Measurements from ENCODE around the gene ANO8. TPM values are rescaled to one million over a fixed set of nuclear protein-coding genes. Genes with fewer than 3 reads are reported as not detected.
A peak's percentile ranks its signal among the peaks of the same experiment; 100 is the strongest.

Gene ANO8
- total and polyA plus RNA-seq, 2 of the 8 experiments (the other 6 are each of a cell fraction or from before 2014, with no cell fraction given), result 9.5 to 20.7 TPM

DNA sequence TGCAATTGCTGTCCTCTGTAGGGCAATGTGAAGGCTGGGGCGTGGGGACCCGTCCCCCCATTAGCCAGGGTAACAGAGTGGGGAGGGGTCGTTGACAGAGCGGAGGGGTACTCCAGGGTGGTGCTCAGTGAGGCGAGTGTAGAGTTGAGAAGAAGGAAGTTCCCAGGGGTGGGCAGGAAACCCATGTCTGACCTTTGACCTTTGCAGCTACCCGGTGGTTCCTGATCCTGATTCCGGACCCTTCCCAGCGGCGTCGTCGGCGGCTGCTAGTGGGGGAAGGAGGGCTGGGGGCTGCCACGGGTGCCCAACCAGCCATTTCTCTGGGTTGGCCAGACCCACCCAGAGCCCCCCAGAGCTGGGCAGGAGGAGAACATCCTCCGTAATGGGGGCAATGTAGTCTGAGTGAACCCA lies 44.6 kb upstream of the ANO8 start:
- peak overlapping the region; percentile 20; the same call in 1 of the 2 replicates for H2BK12ac ChIP-seq (ENCODE audit: low read depth, low read length)
- H3K36me3 ChIP-seq (ENCODE audit: control insufficient read depth in 2 of 4, insufficient read depth in 4 of 4, low read length in 3 of 4), result no peaks in the 10 kb centered on the region
- no peak overlapping the region; a peak in 1 of 4 replicates for H3K4me2 ChIP-seq (ENCODE audit: insufficient read depth in 1 of 2, low read depth in 2 of 2, low read length in 2 of 2)
- POLR2A ChIA-PET (ENCODE audit: partially characterized antibody), result interaction anchor here (0.6 to 1.3 kb wide), 3 partner anchors 15 to 1794 kb away, joined by 3 to 4 read pairs (median 4); no protein-coding TSS in a partner anchor
- no peak overlapping the region for H3K23ac ChIP-seq (ENCODE audit: insufficient read length)
- no peaks in the 10 kb centered on the region for H4K20me1 ChIP-seq (replicated peaks in 1 of 2; ENCODE audit: control insufficient read depth in 1 of 2, insufficient read depth in 2 of 2, low read length in 2 of 2)
- no peak overlapping the region for H3K4me3 ChIP-seq (ENCODE audit: extremely low read depth in 1 of 4, insufficient read depth in 2 of 4, low read depth in 3 of 4, low read length in 4 of 4)
- H4K5ac ChIP-seq (ENCODE audit: insufficient read length, low read depth, low read length), result peak overlapping the region; percentile 36
- FAIRE-seq (no peak), DNase-seq (ENCODE audit: low read depth in 1 of 2, low spot score in 2 of 2) (peak in 1 of 2 experiments; percentile 63)
- TF ChIP-seq ZNF274 (IDR thresholded peaks at IDR 0.05; ENCODE audit: borderline replicate concordance, extremely low read depth, low read length), result no peak
- no peak for TF ChIP-seq POU5F1 (IDR thresholded peaks at IDR 0.05; ENCODE audit: low read depth, low read length)
- TF ChIP-seq EGR1 (IDR thresholded peaks at IDR 0.05; ENCODE audit: borderline replicate concordance, low read depth, low read length), result no peak
- 0 out of 3 replicates have a peak, but pooled peaks of 1 of the 2 experiments have one; percentile 35 for TF ChIP-seq EP300 (IDR thresholded peaks at IDR 0.05; ENCODE audit: borderline replicate concordance in 1 of 2, low read depth in 2 of 2, low read length in 2 of 2)
- TF ChIP-seq SIX5 (IDR thresholded peaks at IDR 0.05; ENCODE audit: low read depth, low read length), result no peak
- TF ChIP-seq JUN (IDR thresholded peaks at IDR 0.05; ENCODE audit: low read depth, low read length), result no peak
- no peak for TF ChIP-seq POLR2A (IDR thresholded peaks at IDR 0.05; ENCODE audit: control extremely low read depth in 1 of 2, low read depth in 2 of 2, low read length in 2 of 2)
- TF ChIP-seq SP1 (IDR thresholded peaks at IDR 0.05; ENCODE audit: low read depth, low read length), result peak; percentile 44; the same call in 1 of the 2 replicates
- TF ChIP-seq TAF1 (IDR thresholded peaks at IDR 0.05; ENCODE audit: low read depth, low read length), result peak; percentile 29; the same call in 1 of the 2 replicates
- TF ChIP-seq KDM1A (IDR thresholded peaks at IDR 0.05; ENCODE audit: borderline replicate concordance, low read length), result 0 out of 2 replicates have a peak, but pooled peaks have one; percentile 41
- 0 out of 2 replicates have a peak, but pooled peaks have one; percentile 18 for TF ChIP-seq CHD2 (IDR thresholded peaks at IDR 0.05; ENCODE audit: low read length)
- no peaks in the 10 kb centered on the region for H3K27me3 ChIP-seq (replicated peaks in 1 of 4; ENCODE audit: control insufficient read depth in 3 of 4, extremely low read depth in 1 of 4, insufficient read depth in 3 of 4, low read length in 3 of 4)
- H2AFZ ChIP-seq (ENCODE audit: low read length), result peak overlapping the region; percentile 49
- no peak overlapping the region for H3K4ac ChIP-seq (replicated peaks; ENCODE audit: insufficient read length, low read depth, low read length)
- no peaks in the 10 kb centered on the region for H3K79me2 ChIP-seq (ENCODE audit: control insufficient read depth in 1 of 2, insufficient read depth in 2 of 2, low read length in 2 of 2)
- no peak overlapping the region for H2BK5ac ChIP-seq (ENCODE audit: low read depth, low read length)
- 71% methylated on average over 14 of the region's 14 CpGs; no CpG with 5 or more reads in 1 of the 2 experiments for WGBS, 2 experiments (ENCODE audit: extremely low coverage in 1 of 2, insufficient coverage in 1 of 2, insufficient read length in 1 of 2, insufficient replicate concordance in 2 of 2, low coverage in 1 of 2, low lambda C conversion rate in 2 of 2, missing lambda C conversion rate in 1 of 2)
- peak overlapping the region; percentile 83 for H3K18ac ChIP-seq (ENCODE audit: extremely low read depth, low read length)
- no peak overlapping the region for H4K91ac ChIP-seq (replicated peaks; ENCODE audit: insufficient read length, low read length)
- 0 out of 4 replicates have a peak, but pooled peaks cover 0 to 3% of the 10 kb centered on the region in 2 experiments for H3K9me3 ChIP-seq (ENCODE audit: insufficient read depth in 2 of 2, low read depth in 1 of 2, low read length in 1 of 2)
- peak overlapping the region; percentile 64; the same call in 1 of the 2 replicates for H4K8ac ChIP-seq (ENCODE audit: extremely low read depth, insufficient read depth, low read length)
- H2BK20ac ChIP-seq (ENCODE audit: low read length), result no peak overlapping the region
- no peaks in the 10 kb centered on the region for H3K23me2 ChIP-seq (ENCODE audit: low read depth, low read length)
- peaks cover 0 to 11% (median 6%) of the 10 kb centered on the region in 4 experiments; a peak in 5 of 7 replicates for H3K4me1 ChIP-seq (replicated peaks in 1 of 4; ENCODE audit: control insufficient read depth in 3 of 4, insufficient read depth in 4 of 4, low read length in 3 of 4)
- H3K56ac ChIP-seq (replicated peaks; ENCODE audit: insufficient read length, low read depth, low read length), result no peak overlapping the region
- CTCF ChIA-PET (ENCODE audit: partially characterized antibody), result interaction anchor here (0.9 to 1.9 kb wide), 5 partner anchors 13 to 86 kb away, joined by 3 to 5 read pairs (median 3); no protein-coding TSS in a partner anchor
- H3K27ac ChIP-seq (ENCODE audit: low read depth, low read length), result no peak overlapping the region
- no peak overlapping the region for H2BK120ac ChIP-seq (replicated peaks; ENCODE audit: low read depth, low read length)
- no peak overlapping the region for H2AK5ac ChIP-seq (ENCODE audit: low read depth, low read length)
- no peak overlapping the region for H3K14ac ChIP-seq (ENCODE audit: insufficient read length)
- no peaks in the 10 kb centered on the region for H3K79me1 ChIP-seq (ENCODE audit: low read depth, low read length)
- H3K9ac ChIP-seq (replicated peaks in 1 of 4; ENCODE audit: extremely low read depth in 1 of 4, low read depth in 3 of 4, low read length in 3 of 4), result no peak overlapping the region
- no peak overlapping the region for H2BK15ac ChIP-seq (ENCODE audit: low read length)

Measured in H1 (cell line).